H1 (cell line): ENCODE results near the gene RBP5. TPM values are rescaled to one million over a fixed set of nuclear protein-coding genes. Genes with fewer than 3 reads are reported as not detected.

ENCODE experiments used
- CTCF ChIA-PET: fragments of 300-600 bp; sonication (Branson Sonifier 250); formaldehyde crosslinking; loops from one replicate; lab custom pipeline; 2021; ENCODE audit not compliant: partially characterized antibody; lab: Charles Lee
- POLR2A ChIA-PET: fragments of 300-600 bp; sonication (Branson Sonifier 250); formaldehyde crosslinking; loops from one replicate; lab custom pipeline; 2021; ENCODE audit warnings: inconsistent platforms; ENCODE audit not compliant: partially characterized antibody; lab: Charles Lee
- DNase-seq, 2 experiments: peaks; one replicate each; pipeline versions ENCODE4 v3.0.0 to v3.0.0-alpha.2; 2010 to 2022; ENCODE audit warnings: low spot score in 2 of 2, low read depth in 1 of 2, mixed read lengths in 1 of 2
- FAIRE-seq: peaks from 2 replicates; lab custom pipeline; 2011; peaks lifted over from hg19 to GRCh38; lab: Jason Lieb, UNC
- H2AFZ ChIP-seq: 2 replicates; pipeline ENCODE4 v1.8.1; 2012; ENCODE audit warnings: low read length, inconsistent platforms
- H2AK5ac ChIP-seq: 2 replicates; pipeline ENCODE4 v1.6.1; 2013; ENCODE audit warnings: low read depth, low read length
- H2BK120ac ChIP-seq: replicated peaks from 2 replicates; pipeline ENCODE3; 2013; ENCODE audit warnings: low read depth, low read length, inconsistent platforms
- H2BK12ac ChIP-seq: 2 replicates; pipeline ENCODE4 v1.6.1; 2013; ENCODE audit warnings: low read depth, low read length
- H2BK15ac ChIP-seq: 2 replicates; pipeline ENCODE4 v1.6.1; 2013; ENCODE audit warnings: low read length
- H2BK20ac ChIP-seq: 2 replicates; pipeline ENCODE4 v1.6.1; 2013; ENCODE audit warnings: low read length
- H2BK5ac ChIP-seq: 2 replicates; pipeline ENCODE4 v1.6.1; 2013; ENCODE audit warnings: low read depth, low read length
- H3K14ac ChIP-seq: 2 replicates; pipeline ENCODE4 v1.6.1; 2013; ENCODE audit warnings: inconsistent platforms; ENCODE audit not compliant: insufficient read length
- H3K18ac ChIP-seq: 2 replicates; pipeline ENCODE4 v1.6.1; 2013; ENCODE audit warnings: low read length; ENCODE audit errors: extremely low read depth
- H3K23ac ChIP-seq: 2 replicates; pipeline ENCODE4 v1.6.1; 2013; ENCODE audit warnings: inconsistent platforms; ENCODE audit not compliant: insufficient read length
- H3K23me2 ChIP-seq: 2 replicates; pipeline ENCODE4 v1.6.1; 2013; ENCODE audit warnings: low read depth, low read length
- H3K27ac ChIP-seq: 2 replicates; pipeline ENCODE4 v1.6.1; 2011; ENCODE audit warnings: low read depth, low read length, inconsistent platforms
- H3K27me3 ChIP-seq, 4 experiments: replicated peaks in 1 of 4; 1 replicate in 1 of 4; 2 replicates in 3 of 4; pipeline versions ENCODE4 v1.6.1 to v1.8.1; 2011 to 2013; ENCODE audit warnings: low read length in 3 of 4, mild to moderate bottlenecking in 3 of 4, inconsistent platforms in 2 of 4, mixed read lengths in 2 of 4, moderate library complexity in 1 of 4; ENCODE audit not compliant: control insufficient read depth in 3 of 4, insufficient read depth in 3 of 4; ENCODE audit errors: extremely low read depth in 1 of 4
- H3K36me3 ChIP-seq, 4 experiments: 2 replicates each; pipeline versions ENCODE4 v1.6.1 to v1.8.1; 2011 to 2013; ENCODE audit warnings: mild to moderate bottlenecking in 4 of 4, low read length in 3 of 4, moderate library complexity in 2 of 4, control low read depth in 1 of 4, inconsistent platforms in 1 of 4; ENCODE audit not compliant: insufficient read depth in 4 of 4, control insufficient read depth in 2 of 4
- H3K4ac ChIP-seq: replicated peaks from 2 replicates; pipeline ENCODE3; 2013; ENCODE audit warnings: low read length, low read depth, mixed read lengths, inconsistent platforms; ENCODE audit not compliant: insufficient read length
- H3K4me1 ChIP-seq, 4 experiments: replicated peaks in 1 of 4; 1 replicate in 1 of 4; 2 replicates in 3 of 4; pipeline versions ENCODE4 v1.6.1 to v1.8.1; 2011 to 2013; ENCODE audit warnings: low read length in 3 of 4, inconsistent platforms in 2 of 4, mixed read lengths in 1 of 4; ENCODE audit not compliant: insufficient read depth in 4 of 4, control insufficient read depth in 3 of 4
- H3K4me2 ChIP-seq, 2 experiments: 2 replicates each; pipeline versions ENCODE4 v1.6.1 to v1.8.1; 2011 to 2013; ENCODE audit warnings: low read depth in 2 of 2, low read length in 2 of 2, control low read depth in 1 of 2, inconsistent platforms in 1 of 2, mild to moderate bottlenecking in 1 of 2; ENCODE audit not compliant: insufficient read depth in 1 of 2
- H3K4me3 ChIP-seq, 4 experiments: fragments of 200-600, 300-600 bp in 1 of 4; sonication (generic), shearing (Covaris generic), sonication (Bioruptor Twin) in 1 of 4; 2 replicates each; pipeline versions ENCODE4 v1.5.1 to v1.8.1; 2011 to 2016; ENCODE audit warnings: low read length in 4 of 4, low read depth in 3 of 4, control low read depth in 2 of 4, inconsistent platforms in 2 of 4, mild to moderate bottlenecking in 2 of 4, mixed read lengths in 1 of 4, moderate library complexity in 1 of 4; ENCODE audit not compliant: insufficient read depth in 2 of 4; ENCODE audit errors: extremely low read depth in 1 of 4
- H3K56ac ChIP-seq: replicated peaks from 2 replicates; pipeline ENCODE3; 2013; ENCODE audit warnings: low read depth, mild to moderate bottlenecking, mixed read lengths, low read length, inconsistent platforms; ENCODE audit not compliant: insufficient read length
- H3K79me1 ChIP-seq: 2 replicates; pipeline ENCODE4 v1.6.1; 2013; ENCODE audit warnings: low read depth, low read length, control low read depth
- H3K79me2 ChIP-seq, 2 experiments: 2 replicates each; pipeline versions ENCODE4 v1.6.1 to v1.8.1; 2012 to 2013; ENCODE audit warnings: low read length in 2 of 2, mild to moderate bottlenecking in 2 of 2, inconsistent platforms in 1 of 2; ENCODE audit not compliant: insufficient read depth in 2 of 2, control insufficient read depth in 1 of 2
- H3K9ac ChIP-seq, 4 experiments: replicated peaks in 1 of 4; 1 replicate in 1 of 4; 2 replicates in 3 of 4; pipeline versions ENCODE4 v1.6.1 to v1.8.1; 2011 to 2013; ENCODE audit warnings: low read depth in 3 of 4, low read length in 3 of 4, control low read depth in 2 of 4, mild to moderate bottlenecking in 2 of 4, moderate library complexity in 2 of 4, inconsistent platforms in 1 of 4; ENCODE audit errors: extremely low read depth in 1 of 4
- H3K9me3 ChIP-seq, 2 experiments: 2 replicates each; pipeline versions ENCODE4 v1.6.1 to v1.8.1; 2012 to 2013; ENCODE audit warnings: mild to moderate bottlenecking in 2 of 2, moderate library complexity in 2 of 2, control low read depth in 1 of 2, inconsistent platforms in 1 of 2, low read depth in 1 of 2, low read length in 1 of 2, mixed read lengths in 1 of 2; ENCODE audit not compliant: insufficient read depth in 2 of 2
- H4K20me1 ChIP-seq, 2 experiments: replicated peaks in 1 of 2; 2 replicates each; pipeline versions ENCODE3 to v1.8.1; 2011 to 2013; ENCODE audit warnings: inconsistent platforms in 2 of 2, low read length in 2 of 2, mild to moderate bottlenecking in 1 of 2; ENCODE audit not compliant: insufficient read depth in 2 of 2, control insufficient read depth in 1 of 2
- H4K5ac ChIP-seq: 2 replicates; pipeline ENCODE4 v1.6.1; 2013; ENCODE audit warnings: low read length, low read depth, mixed read lengths, inconsistent platforms; ENCODE audit not compliant: insufficient read length
- H4K8ac ChIP-seq: 2 replicates; pipeline ENCODE4 v1.8.0; 2013; ENCODE audit warnings: mild to moderate bottlenecking, moderate library complexity, low read length, inconsistent platforms; ENCODE audit not compliant: insufficient read depth; ENCODE audit errors: extremely low read depth
- H4K91ac ChIP-seq: replicated peaks from 2 replicates; pipeline ENCODE3; 2013; ENCODE audit warnings: low read length, mixed read lengths, inconsistent platforms; ENCODE audit not compliant: insufficient read length
- CBX5 ChIP-seq: fragments of 300-800, 300-1000 bp; sonication (generic); IDR thresholded peaks from 2 replicates; pipeline ENCODE4 v1.7.1; 2016; ENCODE audit warnings: antibody characterized with exemption, low read length, low read depth
- CEBPB ChIP-seq: IDR thresholded peaks from 2 replicates; pipeline ENCODE4 v1.6.1; 2012; ENCODE audit warnings: low read depth, low read length
- CTBP2 ChIP-seq: IDR thresholded peaks from 2 replicates; pipeline ENCODE4 v1.7.0; 2011; ENCODE audit warnings: borderline replicate concordance, mild to moderate bottlenecking, moderate library complexity, mixed read lengths, low read length; ENCODE audit not compliant: insufficient read depth, insufficient read length
- EZH2 ChIP-seq: fragments of 200-600 bp; sonication (generic); IDR thresholded peaks from 2 replicates; pipeline ENCODE4 v1.7.1; 2012; ENCODE audit warnings: low read depth, mild to moderate bottlenecking, moderate library complexity, low read length, inconsistent platforms; ENCODE audit not compliant: severe bottlenecking
- JUND ChIP-seq: IDR thresholded peaks from 2 replicates; pipeline ENCODE4 v1.6.1; 2011; ENCODE audit warnings: mild to moderate bottlenecking, improper control_type of control experiment, low read length
- MAX ChIP-seq: IDR thresholded peaks from 2 replicates; pipeline ENCODE4 v1.6.1; 2012; ENCODE audit warnings: inconsistent platforms
- POU5F1 ChIP-seq: IDR thresholded peaks from 2 replicates; pipeline ENCODE4 v1.6.1; 2011; ENCODE audit warnings: low read depth, mild to moderate bottlenecking, low read length, moderate library complexity
- RXRA ChIP-seq: IDR thresholded peaks from 2 replicates; pipeline ENCODE4 v1.6.1; 2011; ENCODE audit warnings: low read depth, mild to moderate bottlenecking, low read length, moderate library complexity; ENCODE audit not compliant: insufficient read depth
- SIN3A ChIP-seq, 2 experiments: IDR thresholded peaks in 1 of 2; conservative IDR thresholded peaks in 1 of 2; 2 replicates each; pipeline ENCODE4 v1.6.1; 2011 to 2012; ENCODE audit warnings: low read length in 2 of 2, improper control_type of control experiment in 1 of 2, low read depth in 1 of 2, mild to moderate bottlenecking in 1 of 2
- SP1 ChIP-seq: IDR thresholded peaks from 2 replicates; pipeline ENCODE4 v1.6.1; 2011; ENCODE audit warnings: low read depth, low read length
- ZNF274 ChIP-seq: IDR thresholded peaks from 2 replicates; pipeline ENCODE4 v1.7.0; 2012; ENCODE audit warnings: low read length, borderline replicate concordance; ENCODE audit errors: extremely low read depth
- WGBS, 2 experiments: shearing (Covaris generic) in 1 of 2; methylation state at CpG; one replicate each; pipeline versions ENCODE4 v1.1.6 to v1.1.7; 2013 to 2015; ENCODE audit warnings: low lambda C conversion rate in 2 of 2, mixed read lengths in 2 of 2, inconsistent platforms in 1 of 2, low coverage in 1 of 2, missing lambda C conversion rate in 1 of 2; ENCODE audit not compliant: insufficient replicate concordance in 2 of 2, insufficient coverage in 1 of 2, insufficient read length in 1 of 2; ENCODE audit errors: extremely low coverage in 1 of 2, missing lambda C conversion rate in 1 of 2; 5-methylcytosine and 5-hydroxymethylcytosine counted together
- polyA plus RNA-seq, 7 experiments: library from polyadenylated mRNA; depleted of rRNA in 3 of 7; stranded (reverse) in 5 of 7; unstranded in 2 of 7; fragments of >200 nt in 5 of 7; fragments of 200-250 nt in 2 of 7; gene quantifications; 1 replicate in 5 of 7; 2 replicates in 1 of 7; 4 replicates in 1 of 7; pipeline versions ENCODE4 v1.2.1 to v1.2.3, GENCODE V29; 2011 to 2013; ENCODE audit warnings: missing spikeins in 2 of 7, mixed read lengths in 2 of 7
- total RNA-seq: library from RNA; stranded (reverse); fragmentation: NEBNext Ultra II Directional; extraction: Animal tissue kit (Norgen Biotek cat#: 25700); gene quantifications from 2 replicates; pipeline ENCODE4 v1.2.1, GENCODE V29; 2021

The RBP5 gene
- total and polyA plus RNA-seq, 2 of the 8 experiments (the other 6 are each of a cell fraction or from before 2014, with no cell fraction given), result 1.2 to 1.9 TPM

- Histone ChIP-seq H3K4me1 (no peaks in the 10 kb centered on the region), H3K79me1 (no peaks in the 10 kb centered on the region), H4K20me1 (peaks cover 0 to 14% of the 10 kb centered on the region in 2 experiments), H3K18ac (no peak overlapping the region; the same call in 1 of the 2 replicates), H3K27me3 (no peaks in the 10 kb centered on the region), H3K4me3 (no peak overlapping the region), H3K56ac (no peak overlapping the region), H2AK5ac (no peak overlapping the region), H2BK120ac (no peak overlapping the region), H3K23me2 (peaks cover 16% of the 10 kb centered on the region; the same call in 1 of the 2 replicates), H3K4me2 (no peak overlapping the region), H3K27ac (no peak overlapping the region), H3K4ac (no peak overlapping the region), H2AFZ (no peak overlapping the region), H2BK12ac (no peak overlapping the region), H3K9me3 (peaks cover 0 to 3% of the 10 kb centered on the region in 2 experiments; a peak in 1 of 4 replicates), H4K8ac (no peak overlapping the region), H2BK5ac (no peak overlapping the region), H3K14ac (no peak overlapping the region), H3K9ac (no peak overlapping the region), H4K5ac (no peak overlapping the region), H4K91ac (no peak overlapping the region), H3K79me2 (no peaks in the 10 kb centered on the region), H3K36me3 (peaks cover 0 to 9% (median 3%) of the 10 kb centered on the region in 4 experiments; a peak in 2 of 8 replicates), H2BK15ac (no peak overlapping the region), H3K23ac (no peak overlapping the region), H2BK20ac (no peak overlapping the region)
- POLR2A ChIA-PET, result interaction anchor here (0.8 to 1.2 kb wide), 4 partner anchors 8 to 108 kb away, joined by 3 to 4 read pairs (median 3); no protein-coding TSS in a partner anchor
- FAIRE-seq, result no peak
- no peak for TF ChIP-seq MAX
- no peak for TF ChIP-seq CTBP2
- TF ChIP-seq EZH2, result no peak
- no peak for TF ChIP-seq CEBPB
- TF ChIP-seq SIN3A (conservative IDR thresholded peaks at IDR 0.05 in 1 of 2, IDR thresholded peaks at IDR 0.05 in 1 of 2; ENCODE audit: low read depth in 1 of 2, low read length in 2 of 2), result no peak
- no peak for TF ChIP-seq CBX5
- TF ChIP-seq SP1, result no peak
- TF ChIP-seq RXRA, result no peak
- TF ChIP-seq ZNF274, result no peak
- TF ChIP-seq POU5F1, result no peak
- TF ChIP-seq JUND, result no peak
- WGBS, 2 experiments, result 96% methylated on average over 12 of the region's 14 CpGs; no CpG with 5 or more reads in 1 of the 2 experiments
- no peak for DNase-seq
- CTCF ChIA-PET, result interaction anchor here (0.6 to 2.9 kb wide), 3 partner anchors 8 to 28 kb away, joined by 3 to 20 read pairs (median 5); partner anchors contain the start of gene C1RL
Measured at GRCh38 chr12:7081037-7081436, 47.7 kb downstream of the RBP5 start.
